HG03175 (cell line): ENCODE measurements around the gene NUDT14.

Experiments used
- ATAC-seq: cut with Tn5 transposase; IDR thresholded peaks from one replicate; pipeline ENCODE4 v1.9.1; 2021; ENCODE audit warnings: mild to moderate bottlenecking, moderate library complexity; ENCODE audit not compliant: unreplicated experiment

NUDT14 gene

DNA sequence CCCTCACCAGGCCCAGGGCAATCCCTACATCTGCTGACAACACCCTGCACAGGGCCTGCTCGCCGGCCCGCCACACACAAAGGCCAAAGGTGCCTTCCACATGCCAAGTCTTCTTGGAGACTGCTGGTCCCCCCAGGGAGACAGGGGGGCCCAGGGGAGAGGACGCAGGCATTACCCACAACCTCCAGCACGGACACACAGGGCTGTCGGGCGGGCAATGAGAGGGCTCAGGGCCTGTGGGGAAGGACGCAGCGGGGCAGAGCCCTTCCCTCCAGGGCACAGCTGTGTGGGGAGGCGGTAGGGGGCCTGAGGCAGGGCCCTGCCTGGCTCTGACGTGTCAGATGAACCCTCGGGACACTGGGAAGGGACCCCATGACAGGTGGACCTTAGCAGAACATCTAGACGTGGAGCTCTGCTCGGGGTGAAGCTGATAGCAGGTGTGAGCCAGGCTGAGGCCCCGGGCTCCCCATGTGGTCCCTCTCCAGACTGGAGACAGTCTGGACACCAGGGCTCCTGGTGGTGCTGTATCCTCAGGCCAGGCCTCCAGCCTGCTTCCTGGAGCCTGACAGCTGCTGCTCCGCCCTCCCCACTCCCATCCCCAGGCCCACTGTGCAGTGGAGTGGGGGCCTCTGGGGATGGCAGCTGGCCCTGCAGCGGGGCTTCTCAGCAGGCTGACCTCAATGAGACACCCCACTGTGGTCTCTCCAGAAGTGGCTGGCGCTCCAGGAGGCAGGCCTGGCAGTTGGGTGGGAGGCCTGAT, 31.6 kb upstream of the NUDT14 start:
- no peak for ATAC-seq

DNA sequence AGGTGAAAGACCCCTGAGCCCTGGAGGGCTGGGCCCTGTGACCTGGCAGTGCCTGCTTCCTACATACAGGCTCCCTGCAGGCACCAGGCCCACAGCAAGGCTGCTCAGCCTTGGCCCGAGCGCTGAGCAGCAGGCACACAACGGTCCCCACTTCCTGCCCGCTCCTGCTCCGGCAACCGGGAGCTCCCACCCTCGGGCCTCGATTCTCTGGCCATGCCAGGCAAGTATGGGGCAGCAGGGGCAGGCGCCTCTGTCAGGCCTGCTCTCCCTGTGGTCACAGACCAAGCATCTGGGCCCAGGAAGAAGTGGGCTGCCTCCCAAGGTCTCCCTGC, 30.6 kb upstream of the NUDT14 start:
- ATAC-seq: no peak

DNA sequence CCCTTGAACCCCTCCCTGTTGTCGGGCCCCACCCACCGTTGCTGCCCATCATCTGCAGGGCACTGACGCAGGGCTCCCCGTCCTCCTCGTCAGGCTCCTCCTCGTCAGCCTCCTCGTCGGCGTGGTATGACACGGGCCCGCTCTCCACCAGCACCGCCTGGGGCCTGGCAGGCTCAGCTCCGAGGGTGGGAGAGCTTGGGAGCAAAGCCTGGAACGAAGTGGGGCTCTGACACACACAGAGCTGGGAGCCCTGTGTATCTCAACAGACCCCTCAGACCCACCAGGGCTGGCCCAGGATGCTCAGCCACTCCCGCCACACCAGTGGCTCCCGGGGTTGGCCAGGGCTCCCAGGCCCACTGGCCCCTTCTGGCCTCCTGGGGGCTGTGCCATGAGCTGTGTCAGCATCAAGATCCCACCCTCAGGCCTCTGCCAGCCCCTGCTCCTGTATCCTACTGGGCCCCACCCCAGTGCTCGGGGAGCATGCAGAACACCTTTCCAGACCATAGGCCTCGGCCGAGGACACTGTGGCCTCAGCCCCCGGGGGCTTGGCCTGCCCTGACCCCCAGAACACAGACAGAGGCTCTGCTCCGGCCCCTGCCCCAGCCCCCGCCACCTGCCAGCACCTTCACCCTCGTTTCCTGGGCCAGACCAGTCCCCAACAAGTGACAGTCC, 30.1 kb upstream of the NUDT14 start:
- ATAC-seq: no peak

DNA sequence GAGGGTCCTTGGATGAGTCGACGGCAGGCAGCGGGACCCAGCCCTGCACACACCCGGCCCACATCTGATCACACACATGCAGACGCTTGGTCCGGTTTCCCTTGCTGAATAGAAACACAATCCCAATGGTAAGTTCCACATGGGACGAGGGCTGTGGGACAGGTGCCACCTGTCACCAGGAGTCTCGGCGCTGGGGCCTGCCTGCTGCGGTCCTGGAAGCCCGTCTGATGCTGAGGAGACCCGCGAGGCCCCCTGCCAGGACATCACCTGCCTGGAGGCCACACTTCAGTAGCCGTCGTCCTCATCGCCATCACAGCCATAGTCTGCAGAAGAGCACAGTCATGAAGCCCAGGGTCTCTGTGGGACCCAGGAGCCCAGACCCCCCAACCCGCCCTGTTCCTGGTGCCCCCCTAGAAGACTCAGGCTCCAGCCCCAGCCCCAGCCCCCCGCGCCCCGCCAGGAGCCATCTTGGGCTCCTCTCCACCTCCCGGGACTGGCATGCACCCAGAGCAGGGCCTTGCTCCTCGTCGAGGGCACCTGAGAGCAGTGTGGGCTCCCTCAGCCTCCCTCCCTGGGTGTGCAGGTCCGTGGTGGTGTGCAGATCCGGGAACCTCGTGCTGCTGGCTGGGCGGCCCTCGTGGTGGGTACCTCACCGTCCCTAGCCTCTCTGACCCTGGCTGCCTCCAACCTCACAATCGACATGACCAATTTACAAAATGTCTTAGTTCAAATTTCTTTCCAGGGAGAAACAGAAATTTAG, 29.3 kb upstream of the NUDT14 start:
- ATAC-seq: no peak

DNA sequence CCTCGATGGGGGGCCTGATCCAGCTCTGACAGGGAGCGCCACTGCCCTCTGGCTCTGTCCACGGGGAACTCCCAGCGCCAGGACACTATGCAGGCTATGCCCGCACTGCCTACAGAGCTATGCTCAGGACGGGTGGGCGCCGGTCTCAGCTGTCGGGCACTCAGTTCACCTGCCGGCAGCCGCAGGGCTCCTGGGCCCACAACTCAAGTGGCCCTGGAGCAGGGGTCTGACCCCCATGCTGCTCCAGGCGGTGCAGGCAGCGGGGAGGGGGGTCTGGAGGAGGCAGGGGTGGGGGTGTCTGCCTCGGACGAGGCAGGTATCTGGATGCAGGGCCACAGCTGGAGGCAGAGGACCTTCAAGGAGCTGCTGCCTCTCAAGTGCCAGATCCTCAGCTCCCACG, 28.5 kb upstream of the NUDT14 start:
- ATAC-seq: no peak

DNA sequence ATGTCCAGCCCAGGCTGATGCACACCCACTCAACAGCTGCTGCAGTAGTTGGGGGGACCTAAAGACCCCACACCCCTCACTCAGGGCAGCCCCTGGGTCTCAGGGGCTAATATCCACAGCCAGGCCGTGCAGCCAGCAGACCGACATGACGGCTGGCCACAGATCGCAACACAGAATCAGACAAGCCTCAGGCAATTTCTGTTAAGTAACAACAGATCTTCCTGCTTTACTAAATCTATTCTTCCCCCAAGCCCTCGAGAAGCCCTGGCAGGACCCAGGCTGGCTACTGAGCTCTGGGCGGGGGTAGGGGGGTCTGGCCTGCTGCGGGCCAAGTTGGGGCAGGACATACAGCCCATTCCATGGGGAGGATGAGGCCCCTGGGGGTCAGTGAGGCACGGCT, 28.0 kb upstream of the NUDT14 start:
- ATAC-seq: no peak

DNA sequence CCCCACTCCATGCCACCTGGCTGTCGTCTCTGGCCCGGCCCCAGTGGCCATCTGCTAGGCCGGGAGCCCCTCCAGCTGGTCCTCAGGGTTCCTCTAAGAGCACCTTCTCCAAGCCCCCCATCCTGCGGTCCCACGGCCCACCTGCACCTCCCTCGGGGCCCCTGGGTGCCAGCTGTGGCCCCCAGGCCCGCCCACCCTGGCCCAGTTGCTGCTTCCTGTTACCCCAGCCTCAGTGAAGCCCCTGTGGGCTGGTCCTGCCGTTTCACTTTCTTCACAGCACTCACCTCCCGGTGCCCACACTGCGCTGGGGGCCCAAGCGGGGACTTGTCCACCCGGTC, 27.6 kb upstream of the NUDT14 start:
- ATAC-seq: no peak

DNA sequence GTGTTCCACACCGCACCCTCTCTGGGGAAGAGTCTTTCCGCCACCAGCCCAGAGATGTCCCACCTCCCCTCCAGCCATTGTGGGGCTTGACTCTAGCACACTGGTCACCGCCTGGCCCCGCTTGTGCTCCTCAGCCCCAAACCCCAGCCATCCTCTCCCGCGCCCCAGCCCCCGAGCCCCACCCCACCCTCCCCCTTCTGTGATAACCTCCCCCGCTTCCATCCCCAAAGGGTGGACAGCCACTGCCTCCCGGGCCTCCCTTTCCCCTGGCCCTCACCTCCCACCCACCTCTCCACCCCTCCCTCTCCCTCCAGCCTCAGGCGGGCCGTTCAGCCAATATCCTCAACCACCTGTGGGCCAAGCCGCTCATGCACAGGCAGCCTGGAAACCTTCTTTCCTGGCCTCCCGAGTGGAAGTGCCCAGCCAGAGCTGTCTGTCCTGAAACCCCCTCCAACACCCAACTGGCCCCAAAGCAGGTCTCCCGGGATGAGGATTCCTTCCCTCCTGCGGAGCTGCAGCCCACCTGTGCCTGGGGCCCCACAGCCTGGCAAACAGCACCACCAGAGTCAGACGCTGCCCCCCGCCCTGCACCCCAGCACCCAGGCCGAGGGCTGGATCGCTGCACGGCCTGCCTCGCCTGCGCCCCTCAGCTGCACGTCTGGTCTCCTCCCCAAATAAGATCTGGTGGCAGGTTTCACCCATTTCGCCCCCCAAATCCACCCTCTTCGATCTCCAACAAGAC, 27.1 kb upstream of the NUDT14 start:
- no peak for ATAC-seq

DNA sequence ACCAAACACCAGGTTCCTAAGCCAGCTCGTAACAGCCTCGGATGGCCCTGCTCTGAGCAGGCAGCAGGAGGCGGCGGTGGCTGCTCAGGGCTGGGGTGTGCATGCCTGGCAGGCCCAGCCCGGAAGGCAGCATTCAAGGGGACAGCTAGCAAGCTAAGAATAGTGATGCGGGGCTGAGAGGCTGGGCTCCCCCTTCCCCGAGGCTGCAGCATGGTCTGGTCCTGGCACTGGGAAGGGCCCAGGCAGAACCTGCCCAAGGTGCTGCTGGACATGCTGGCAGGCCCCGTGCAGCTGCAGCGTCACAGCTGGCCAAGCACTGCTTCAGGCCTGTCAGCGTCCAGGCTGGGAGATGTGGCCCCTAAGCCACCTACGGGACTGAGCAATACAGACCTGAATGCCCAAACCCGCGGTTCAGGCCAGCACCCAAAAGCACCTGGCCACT, 26.4 kb upstream of the NUDT14 start:
- ATAC-seq: no peak

DNA sequence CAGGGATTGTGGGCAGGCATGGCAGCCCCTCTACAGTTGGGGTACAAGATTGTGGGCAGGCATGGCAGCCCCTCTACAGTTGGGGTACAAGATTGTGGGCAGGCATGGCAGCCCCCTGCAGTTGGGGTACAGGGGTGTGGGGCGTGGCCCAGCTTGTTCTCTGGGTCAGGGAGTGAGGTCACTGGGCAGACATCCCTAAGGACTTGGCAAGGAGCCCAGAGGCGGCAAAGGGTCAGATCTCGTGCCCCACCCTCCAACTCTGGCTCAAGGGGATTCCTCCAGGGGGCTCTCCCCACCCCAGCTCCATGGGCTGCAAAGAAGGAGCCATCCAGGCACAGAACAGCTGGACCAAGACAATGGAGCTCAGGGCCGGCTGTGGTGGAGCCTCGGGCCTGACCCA, 25.8 kb upstream of the NUDT14 start:
- ATAC-seq: no peak

DNA sequence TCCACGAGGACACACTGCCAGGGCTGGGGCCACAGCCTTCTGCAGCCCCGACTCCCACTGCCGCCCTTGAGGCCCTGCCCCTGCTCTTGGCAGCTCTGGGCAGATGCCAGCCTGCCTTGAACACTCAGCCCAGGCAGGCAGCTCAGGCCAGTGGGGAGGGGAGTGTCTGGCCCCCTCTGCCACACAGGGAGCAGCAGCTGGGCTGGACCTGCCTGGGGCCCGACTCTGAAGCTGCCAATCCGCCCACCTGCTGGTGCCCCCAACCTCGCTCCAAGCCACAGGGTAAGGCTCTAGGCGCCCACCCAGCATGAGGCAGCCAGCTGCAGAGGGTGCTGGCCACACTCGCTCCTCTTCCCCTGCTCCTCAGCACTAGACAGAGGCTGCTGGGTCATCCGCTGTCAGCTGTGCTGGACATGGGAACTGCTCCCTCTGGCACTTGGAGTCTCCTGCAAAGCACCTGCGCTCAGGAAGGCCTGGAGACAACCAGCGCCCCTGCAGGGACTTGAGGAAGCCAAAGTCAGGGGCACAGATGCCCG, 24.6 kb upstream of the NUDT14 start:
- no peak for ATAC-seq

DNA sequence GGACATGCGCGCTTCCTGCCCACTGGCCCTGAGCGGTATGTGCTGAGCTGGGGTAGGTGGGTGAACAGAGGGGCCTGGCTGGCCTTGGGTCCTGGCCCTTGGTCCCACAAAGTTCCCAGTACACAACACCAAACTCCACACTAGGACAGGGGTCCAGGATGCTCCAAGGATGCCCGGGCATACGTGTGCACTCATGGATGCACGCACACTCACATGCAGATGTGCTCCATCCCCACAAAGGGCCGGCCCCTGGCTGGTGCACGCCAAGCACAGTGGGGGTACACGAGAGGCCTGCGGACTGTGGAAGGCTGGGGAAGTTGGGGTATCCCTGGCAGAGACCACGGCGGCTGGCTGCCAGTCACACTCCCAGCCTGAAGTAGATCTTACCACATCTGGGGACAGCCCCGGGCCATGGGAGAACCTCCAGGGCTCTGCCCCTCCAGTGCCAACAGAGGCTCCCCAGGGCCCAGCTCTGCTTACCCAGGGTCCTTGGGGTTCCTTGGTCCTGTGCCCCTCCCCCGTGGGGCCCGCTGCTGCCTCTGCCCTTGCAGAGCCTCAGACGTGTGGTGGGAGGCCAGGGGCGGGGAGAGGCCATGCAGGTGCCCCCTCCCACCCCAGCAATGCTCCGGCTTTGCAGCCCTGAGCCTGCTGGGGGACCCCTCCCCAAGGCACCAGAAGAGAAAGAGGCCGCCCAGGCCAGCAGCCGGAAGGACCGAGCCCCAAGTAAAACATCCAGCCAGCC, 24.0 kb upstream of the NUDT14 start:
- ATAC-seq: no peak

DNA sequence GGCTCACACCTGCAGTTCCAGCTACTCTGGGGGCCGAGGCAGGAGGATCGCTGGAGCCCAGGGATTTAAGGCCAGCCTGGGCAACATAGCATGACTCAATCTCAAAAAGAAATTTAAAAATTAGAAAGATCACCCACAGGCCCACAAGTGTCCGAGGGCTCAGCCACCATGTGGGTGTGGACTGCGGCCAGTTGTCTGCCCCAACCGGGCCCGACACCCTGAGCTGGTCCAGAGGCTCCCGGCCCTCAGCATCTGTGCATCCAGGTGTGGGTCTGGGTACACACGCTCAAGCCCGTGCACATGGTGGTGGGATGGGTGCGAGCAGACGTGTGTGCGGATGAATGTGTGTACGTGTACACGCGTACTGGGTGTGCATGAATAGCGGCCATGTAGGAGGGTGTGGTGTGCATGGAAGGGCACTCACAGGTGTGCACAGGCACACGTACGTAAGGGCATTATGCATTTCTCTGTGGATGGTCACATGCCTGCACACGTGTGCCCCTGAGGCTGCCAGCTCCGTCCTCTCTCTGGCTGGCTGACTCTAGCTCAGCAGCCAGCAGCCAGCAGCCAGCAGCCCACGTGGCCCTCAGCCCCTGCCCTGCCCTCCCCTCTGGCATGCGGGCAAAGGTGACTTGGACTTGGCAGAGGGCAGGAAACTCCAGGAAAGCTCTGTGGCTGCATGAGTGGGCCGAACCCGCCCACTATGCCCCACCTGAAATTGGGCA, 23.3 kb upstream of the NUDT14 start:
- no peak for ATAC-seq

DNA sequence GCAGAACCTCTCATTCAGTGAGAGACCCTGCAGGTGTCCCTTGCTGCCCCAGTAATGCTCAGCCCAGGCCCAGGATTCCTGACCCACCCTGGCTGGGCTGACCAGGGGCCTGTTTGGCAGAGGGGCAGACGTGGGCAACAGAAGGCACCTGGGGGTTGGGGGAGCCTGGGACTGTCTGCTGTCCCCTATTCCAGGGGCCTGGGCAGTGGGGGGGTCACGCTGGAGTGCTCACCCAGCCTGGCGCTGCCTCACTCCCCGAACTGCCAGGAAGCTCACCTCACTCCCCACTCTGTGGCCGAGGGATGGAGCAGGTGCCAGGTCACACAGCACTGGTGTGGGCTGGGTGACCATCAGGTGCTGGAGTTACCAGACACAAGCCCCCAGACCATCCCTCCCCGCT, 22.6 kb upstream of the NUDT14 start:
- ATAC-seq: no peak

DNA sequence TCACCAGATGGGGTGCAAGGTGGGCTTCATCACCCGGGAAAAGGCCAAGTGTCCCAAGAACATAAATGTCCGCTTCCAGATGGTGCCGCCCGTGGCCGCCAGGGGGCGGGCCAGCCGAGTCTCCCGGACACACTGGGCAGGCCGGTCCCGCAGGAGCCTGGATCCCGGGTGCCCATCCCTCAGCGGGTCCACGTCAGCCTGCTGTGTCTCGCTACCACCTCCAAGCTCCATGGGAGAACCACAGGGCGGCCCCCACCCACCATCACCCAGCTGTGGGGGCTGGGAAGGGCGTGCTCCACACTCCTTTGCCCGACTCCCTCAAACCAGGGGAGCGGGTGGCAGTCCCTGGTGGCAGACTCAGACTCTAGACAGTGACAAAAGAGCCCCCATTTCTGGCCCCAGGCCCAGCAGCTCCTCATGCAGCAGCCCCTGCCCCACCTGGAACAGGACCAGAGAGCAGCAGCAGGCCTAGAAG, 22.0 kb upstream of the NUDT14 start:
- no peak for ATAC-seq

DNA sequence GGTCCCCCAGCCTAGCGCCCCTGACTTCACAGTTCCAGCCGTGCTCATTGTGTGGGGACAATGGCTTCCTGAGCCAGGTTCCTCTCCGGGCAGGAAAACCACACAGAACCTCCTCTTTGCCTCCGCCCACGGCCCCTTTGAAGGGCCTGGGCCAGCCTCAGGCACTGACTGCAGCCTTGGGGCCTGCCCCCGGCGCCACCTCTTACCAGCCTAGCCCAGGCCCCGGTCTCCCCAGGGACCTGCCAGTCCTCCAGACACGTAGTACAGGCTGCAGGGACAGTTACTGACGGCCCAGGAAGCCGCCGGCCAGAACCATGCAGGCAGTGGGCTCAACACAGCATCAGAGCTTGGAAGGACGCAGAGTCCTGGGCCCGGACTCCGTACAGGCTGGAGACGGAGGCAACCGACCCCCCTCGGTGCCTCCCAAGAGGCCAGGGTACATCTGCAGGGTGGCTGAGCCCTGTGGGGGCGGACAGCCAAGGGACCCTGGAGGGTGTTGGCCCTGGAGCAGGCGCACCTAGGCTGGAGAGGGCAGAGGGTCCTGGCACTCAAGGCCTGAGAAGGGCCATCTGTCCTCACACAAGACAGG, 20.9 kb upstream of the NUDT14 start:
- no peak for ATAC-seq

DNA sequence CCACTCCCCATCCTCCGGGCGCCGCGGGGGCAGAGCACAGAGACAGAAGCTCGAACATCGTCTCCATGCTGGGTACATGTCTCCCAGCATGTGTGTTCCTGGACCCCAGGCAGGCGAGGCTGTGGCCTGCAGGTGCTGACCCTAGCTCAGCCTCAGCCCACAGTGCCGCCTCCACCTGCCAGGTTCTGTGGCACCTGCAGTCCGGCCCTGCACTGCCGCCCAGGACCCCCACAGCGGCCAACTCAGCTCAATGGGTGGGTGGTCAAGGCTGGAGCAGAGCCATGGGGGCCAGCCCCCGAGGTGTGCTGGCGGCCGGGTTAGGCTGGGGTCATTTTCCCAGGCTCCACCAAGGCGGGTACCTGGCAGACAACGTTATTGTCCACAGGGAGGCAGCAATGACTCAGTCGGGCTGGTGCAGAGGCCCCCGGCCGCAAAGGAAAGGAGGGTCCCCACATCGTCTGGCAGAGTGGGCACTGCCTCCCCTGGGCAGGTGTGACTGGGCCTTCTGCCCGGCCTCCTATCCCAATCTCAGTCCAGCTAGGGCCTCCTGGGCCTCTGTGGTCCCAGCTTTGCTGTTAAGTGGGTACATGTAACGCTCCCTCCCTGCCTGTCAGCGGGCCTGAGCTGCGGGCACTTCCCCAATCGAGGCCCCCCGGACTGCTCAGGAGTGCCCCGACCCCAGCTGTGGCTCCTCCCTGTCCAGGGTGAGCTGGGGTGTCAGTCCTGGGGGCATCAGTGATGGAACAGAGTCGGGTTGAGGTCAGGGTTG, 20.2 kb upstream of the NUDT14 start:
- ATAC-seq: no peak

DNA sequence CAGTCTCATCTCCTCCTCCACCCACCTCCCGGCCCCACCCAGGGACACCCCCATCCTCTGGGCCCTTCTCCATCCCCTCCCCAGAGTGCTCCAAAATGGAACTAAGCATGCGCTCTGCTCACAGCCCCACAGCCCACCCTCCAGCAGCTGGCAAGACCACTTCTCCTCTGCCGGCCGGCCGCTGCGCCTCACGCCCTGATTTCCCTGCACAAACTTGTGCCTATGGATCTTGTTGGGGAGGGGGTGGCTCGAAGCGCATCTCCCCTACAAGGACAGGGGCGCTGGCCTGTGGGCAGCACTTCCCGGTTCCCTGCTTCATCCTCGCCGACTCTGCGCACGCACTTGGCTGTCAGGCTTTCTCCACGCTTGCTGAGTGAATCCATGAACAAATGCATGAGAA, 19.5 kb upstream of the NUDT14 start:
- ATAC-seq: no peak

DNA sequence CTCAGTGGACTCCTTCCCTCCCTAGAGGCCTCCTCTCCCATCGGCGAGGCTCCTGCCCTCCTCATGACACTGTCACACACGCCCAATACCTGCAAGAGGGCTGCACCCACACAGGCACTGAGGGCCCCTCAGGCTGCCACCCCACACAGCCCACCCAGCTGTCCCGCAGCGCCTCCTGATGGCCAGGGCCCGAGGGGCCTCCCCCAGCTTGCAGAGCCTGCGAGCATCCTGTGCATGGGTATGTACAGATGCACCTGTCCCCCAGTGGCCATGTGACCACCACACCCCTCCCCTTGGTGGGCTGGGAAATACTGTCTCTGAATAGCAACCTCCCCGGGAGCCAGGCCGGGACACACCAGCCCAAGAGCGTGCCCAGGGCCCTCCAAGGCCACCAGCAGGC, 19.0 kb upstream of the NUDT14 start:
- ATAC-seq: no peak
